OCI-LY1 (cell line): Measurements from ENCODE around the gene APOC3.

ENCODE experiments used
- H2AFZ ChIP-seq: fragments of 200-600 bp; sonication (generic), shearing (Covaris generic); 2 replicates; pipeline ENCODE4 v1.6.0; 2014; ENCODE audit warnings: antibody characterized with exemption, mild to moderate bottlenecking, low read length
- H3F3A ChIP-seq: fragments of 200-600 bp; sonication (generic), shearing (Covaris generic); 2 replicates; pipeline ENCODE4 v1.6.0; 2014; ENCODE audit warnings: mild to moderate bottlenecking, antibody characterized with exemption, low read length, moderate library complexity; ENCODE audit not compliant: insufficient read depth
- H3K27ac ChIP-seq: fragments of 200-600 bp; sonication (generic); 2 replicates; pipeline ENCODE4 v1.5.1; 2014; ENCODE audit warnings: low read length, mixed run types, mild to moderate bottlenecking, low read depth; ENCODE audit not compliant: poor library complexity, severe bottlenecking
- H3K27me3 ChIP-seq: fragments of 200-600 bp; sonication (generic); 2 replicates; pipeline ENCODE4 v1.6.0; 2014; ENCODE audit warnings: antibody characterized with exemption, mild to moderate bottlenecking, low read length, moderate library complexity; ENCODE audit not compliant: insufficient read depth
- H3K36me3 ChIP-seq: fragments of 200-600 bp; sonication (generic); 2 replicates; pipeline ENCODE4 v1.6.1; 2014; ENCODE audit warnings: mild to moderate bottlenecking, antibody characterized with exemption, low read length, moderate library complexity, mixed read lengths; ENCODE audit not compliant: insufficient read depth
- H3K4me1 ChIP-seq: fragments of 200-600 bp; sonication (generic); 2 replicates; pipeline ENCODE4 v1.5.1; 2014; ENCODE audit warnings: mild to moderate bottlenecking, low read length, moderate library complexity; ENCODE audit not compliant: insufficient read depth, severe bottlenecking
- H3K4me2 ChIP-seq: fragments of 200-600 bp; sonication (generic), shearing (Covaris generic); 2 replicates; pipeline ENCODE4 v1.6.1; 2014; ENCODE audit warnings: low read length
- H3K4me3 ChIP-seq: fragments of 200-600 bp; sonication (generic); 2 replicates; pipeline ENCODE4 v1.5.1; 2014; ENCODE audit warnings: low read length, low read depth, mild to moderate bottlenecking, mixed read lengths; ENCODE audit not compliant: poor library complexity, severe bottlenecking
- H3K79me2 ChIP-seq: fragments of 200-600 bp; shearing (Covaris generic); 2 replicates; pipeline ENCODE4 v1.6.1; 2016; ENCODE audit warnings: mixed run types, low read length, mixed read lengths; ENCODE audit not compliant: insufficient read depth
- H3K9ac ChIP-seq: fragments of 200-600 bp; sonication (generic), shearing (Covaris generic); 2 replicates; pipeline ENCODE4 v1.6.1; 2014; ENCODE audit warnings: mild to moderate bottlenecking, low read length, mixed read lengths
- H3K9me2 ChIP-seq: fragments of 200-600 bp; sonication (generic), shearing (Covaris generic); 2 replicates; pipeline ENCODE4 v1.6.1; 2014; ENCODE audit warnings: low read depth, mild to moderate bottlenecking, low read length, mixed read lengths
- H3K9me3 ChIP-seq: fragments of 200-600 bp; shearing (Covaris generic); 2 replicates; pipeline ENCODE4 v1.6.1; 2014; ENCODE audit warnings: low read length, mixed read lengths
- H4K20me1 ChIP-seq: fragments of 200-600 bp; sonication (generic), shearing (Covaris generic); 2 replicates; pipeline ENCODE4 v1.6.0; 2016; ENCODE audit warnings: mild to moderate bottlenecking, low read length; ENCODE audit not compliant: insufficient read depth
- EZH2 ChIP-seq: fragments of 200-600 bp; sonication (generic), shearing (Covaris generic); IDR thresholded peaks from 2 replicates; pipeline ENCODE4 v1.8.0; 2017; ENCODE audit warnings: borderline replicate concordance, mixed run types, mild to moderate bottlenecking, antibody characterized with exemption, low read length, moderate library complexity, mixed read lengths
- TF ChIP-seq, protein P1 (sequence below): fragments of 200-600 bp; sonication (generic), shearing (Covaris generic); IDR thresholded peaks from 2 replicates; pipeline ENCODE4 v1.5.1; 2017; ENCODE audit warnings: mild to moderate bottlenecking, antibody characterized with exemption, low read length, moderate library complexity, mixed read lengths

APOC3 gene

DNA sequence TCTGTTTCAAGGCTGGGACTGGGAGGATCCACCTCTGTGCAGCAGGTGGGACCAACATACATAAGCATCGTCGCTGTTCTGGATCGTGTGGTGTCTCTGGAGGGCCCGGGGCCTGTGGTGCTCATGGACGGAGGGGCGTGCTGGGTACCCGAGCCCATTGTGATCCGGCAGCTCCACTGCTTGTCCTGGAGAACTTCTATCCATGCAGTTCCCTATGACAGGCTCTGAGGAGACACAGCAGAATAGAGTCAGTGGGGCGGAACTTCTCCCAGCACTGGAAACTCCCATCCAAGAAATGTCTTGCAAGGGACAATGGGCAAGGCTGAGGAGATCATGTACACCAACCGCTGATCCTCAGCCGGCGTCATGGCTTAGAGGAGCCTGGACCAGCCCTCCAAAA, 19.4 kb downstream of the APOC3 start:
- Histone ChIP-seq H3K9me2 (no peaks in the 10 kb centered on the region), H3K79me2 (no peaks in the 10 kb centered on the region), H3K4me3 (no peak overlapping the region), H3K4me2 (no peak overlapping the region), H3K9ac (no peak overlapping the region), H3K27me3 (no peaks in the 10 kb centered on the region), H3K27ac (no peak overlapping the region), H4K20me1 (no peaks in the 10 kb centered on the region), H3F3A (no peaks in the 10 kb centered on the region), H3K36me3 (peaks cover 60% of the 10 kb centered on the region), H2AFZ (no peak overlapping the region), H3K4me1 (peaks cover 25% of the 10 kb centered on the region), H3K9me3 (no peaks in the 10 kb centered on the region)
- no peak for TF ChIP-seq EZH2
- TF ChIP-seq, protein P1, sequence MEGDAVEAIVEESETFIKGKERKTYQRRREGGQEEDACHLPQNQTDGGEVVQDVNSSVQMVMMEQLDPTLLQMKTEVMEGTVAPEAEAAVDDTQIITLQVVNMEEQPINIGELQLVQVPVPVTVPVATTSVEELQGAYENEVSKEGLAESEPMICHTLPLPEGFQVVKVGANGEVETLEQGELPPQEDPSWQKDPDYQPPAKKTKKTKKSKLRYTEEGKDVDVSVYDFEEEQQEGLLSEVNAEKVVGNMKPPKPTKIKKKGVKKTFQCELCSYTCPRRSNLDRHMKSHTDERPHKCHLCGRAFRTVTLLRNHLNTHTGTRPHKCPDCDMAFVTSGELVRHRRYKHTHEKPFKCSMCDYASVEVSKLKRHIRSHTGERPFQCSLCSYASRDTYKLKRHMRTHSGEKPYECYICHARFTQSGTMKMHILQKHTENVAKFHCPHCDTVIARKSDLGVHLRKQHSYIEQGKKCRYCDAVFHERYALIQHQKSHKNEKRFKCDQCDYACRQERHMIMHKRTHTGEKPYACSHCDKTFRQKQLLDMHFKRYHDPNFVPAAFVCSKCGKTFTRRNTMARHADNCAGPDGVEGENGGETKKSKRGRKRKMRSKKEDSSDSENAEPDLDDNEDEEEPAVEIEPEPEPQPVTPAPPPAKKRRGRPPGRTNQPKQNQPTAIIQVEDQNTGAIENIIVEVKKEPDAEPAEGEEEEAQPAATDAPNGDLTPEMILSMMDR = no peak

DNA sequence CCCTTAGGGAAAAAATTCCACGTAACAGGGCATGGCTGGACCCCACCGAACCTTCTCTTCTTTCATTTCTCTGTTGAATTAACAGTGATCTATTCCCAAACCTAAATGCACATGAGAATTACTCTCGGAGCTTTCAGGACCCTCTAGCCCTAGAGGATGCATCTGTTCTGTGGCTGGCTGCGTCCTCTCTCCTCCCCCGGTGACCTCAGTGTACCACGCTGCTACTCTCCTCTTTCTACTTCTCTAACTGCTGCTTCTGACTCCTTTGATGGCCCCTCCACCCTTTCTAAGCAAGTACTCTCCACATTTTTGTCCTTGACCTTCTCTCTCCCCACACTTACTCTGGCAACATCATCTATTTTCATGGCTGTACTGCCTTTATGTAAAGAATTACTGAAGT, 19.8 kb downstream of the APOC3 start:
- Histone ChIP-seq H3K9me3 (no peaks in the 10 kb centered on the region), H3F3A (no peaks in the 10 kb centered on the region), H3K9me2 (no peaks in the 10 kb centered on the region), H3K9ac (no peak overlapping the region), H3K4me3 (no peak overlapping the region), H3K79me2 (no peaks in the 10 kb centered on the region), H3K4me1 (peaks cover 30% of the 10 kb centered on the region), H3K4me2 (no peak overlapping the region), H3K36me3 (peaks cover 62% of the 10 kb centered on the region), H3K27me3 (no peaks in the 10 kb centered on the region), H3K27ac (no peak overlapping the region), H2AFZ (no peak overlapping the region), H4K20me1 (no peaks in the 10 kb centered on the region)
- TF ChIP-seq, protein P1 = no peak
- no peak for TF ChIP-seq EZH2

DNA sequence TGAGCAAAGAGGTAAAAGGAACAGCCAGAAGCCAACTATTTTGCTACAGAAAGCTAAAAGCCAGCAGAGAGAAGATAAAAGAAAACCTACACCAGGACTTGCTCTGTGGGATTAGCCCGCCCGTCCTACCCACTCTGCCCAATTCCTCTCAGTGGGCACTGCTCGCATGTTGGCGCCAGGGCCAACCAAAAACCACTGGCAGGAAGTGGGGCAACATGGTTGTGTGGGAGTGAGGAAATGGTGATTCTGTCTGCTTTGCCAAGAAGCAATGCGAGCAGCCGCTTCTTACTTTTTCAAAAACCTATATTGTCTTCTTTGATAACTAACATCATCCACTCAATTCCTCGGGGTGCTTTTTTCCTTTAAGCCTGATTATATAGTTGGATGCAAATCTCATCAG, 21.9 kb downstream of the APOC3 start:
- Histone ChIP-seq H3K9me3 (no peaks in the 10 kb centered on the region), H3K36me3 (peaks cover 58% of the 10 kb centered on the region), H4K20me1 (no peaks in the 10 kb centered on the region), H2AFZ (no peak overlapping the region), H3K79me2 (no peaks in the 10 kb centered on the region), H3K9ac (no peak overlapping the region), H3K27ac (no peak overlapping the region), H3K9me2 (no peaks in the 10 kb centered on the region), H3F3A (no peaks in the 10 kb centered on the region), H3K4me1 (peaks cover 32% of the 10 kb centered on the region), H3K4me2 (no peak overlapping the region), H3K4me3 (no peak overlapping the region), H3K27me3 (no peaks in the 10 kb centered on the region)
- TF ChIP-seq, protein P1 = no peak
- TF ChIP-seq EZH2 = no peak
